ENCODE results near the gene MZB1.

DNA sequence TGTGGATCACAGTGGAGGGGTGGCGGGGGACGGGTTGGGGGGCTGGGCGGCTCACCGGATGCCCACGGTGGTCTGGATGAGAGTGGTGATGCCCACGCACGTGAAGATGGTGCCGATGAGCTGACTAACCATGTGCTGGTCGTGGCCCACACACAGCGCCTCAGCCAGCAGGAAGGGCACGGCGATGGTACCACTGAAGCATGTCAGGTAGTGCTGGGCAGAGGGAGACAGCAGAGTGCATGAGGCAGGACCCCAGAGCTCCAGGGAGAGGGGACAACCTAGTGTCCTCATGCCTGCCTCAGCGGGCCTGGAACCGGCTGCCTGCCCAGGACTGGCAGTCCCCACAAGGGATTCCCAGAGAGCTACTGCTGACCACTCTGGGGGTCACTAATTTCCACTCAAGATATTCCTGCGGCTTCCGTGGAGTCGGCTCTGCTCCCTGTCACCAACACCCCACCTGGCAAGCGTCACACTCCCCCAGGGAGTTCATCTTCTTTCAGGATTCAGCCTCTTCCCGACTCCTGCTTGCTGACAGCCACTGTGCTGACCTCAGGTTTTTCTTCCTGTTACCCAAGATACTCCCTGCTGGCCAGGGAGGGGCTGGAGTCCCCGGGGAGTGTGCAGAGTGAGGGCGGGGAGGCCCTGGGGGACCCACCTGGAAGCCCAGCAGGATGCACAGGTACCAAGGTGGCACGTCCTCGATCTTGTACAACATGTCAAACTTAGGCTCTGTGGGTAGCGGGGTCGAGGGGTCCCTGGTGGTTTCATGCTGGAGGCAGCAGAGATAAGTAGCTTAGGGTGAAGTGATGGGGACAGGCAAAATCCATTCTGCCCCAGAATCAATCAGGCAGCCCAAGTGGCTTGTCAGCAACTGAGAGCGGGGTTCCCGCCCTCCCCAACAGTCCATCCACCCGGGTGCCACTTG, 7.6 kb downstream of the MZB1 start:
- TF ChIP-seq EZH2 (IDR thresholded peaks at IDR 0.05; ENCODE audit: low read depth, low read length, severe bottlenecking), result no peak
- no peak for TF ChIP-seq BRCA1 (IDR thresholded peaks at IDR 0.05; ENCODE audit: low read depth, low read length)
- TF ChIP-seq, protein P1, sequence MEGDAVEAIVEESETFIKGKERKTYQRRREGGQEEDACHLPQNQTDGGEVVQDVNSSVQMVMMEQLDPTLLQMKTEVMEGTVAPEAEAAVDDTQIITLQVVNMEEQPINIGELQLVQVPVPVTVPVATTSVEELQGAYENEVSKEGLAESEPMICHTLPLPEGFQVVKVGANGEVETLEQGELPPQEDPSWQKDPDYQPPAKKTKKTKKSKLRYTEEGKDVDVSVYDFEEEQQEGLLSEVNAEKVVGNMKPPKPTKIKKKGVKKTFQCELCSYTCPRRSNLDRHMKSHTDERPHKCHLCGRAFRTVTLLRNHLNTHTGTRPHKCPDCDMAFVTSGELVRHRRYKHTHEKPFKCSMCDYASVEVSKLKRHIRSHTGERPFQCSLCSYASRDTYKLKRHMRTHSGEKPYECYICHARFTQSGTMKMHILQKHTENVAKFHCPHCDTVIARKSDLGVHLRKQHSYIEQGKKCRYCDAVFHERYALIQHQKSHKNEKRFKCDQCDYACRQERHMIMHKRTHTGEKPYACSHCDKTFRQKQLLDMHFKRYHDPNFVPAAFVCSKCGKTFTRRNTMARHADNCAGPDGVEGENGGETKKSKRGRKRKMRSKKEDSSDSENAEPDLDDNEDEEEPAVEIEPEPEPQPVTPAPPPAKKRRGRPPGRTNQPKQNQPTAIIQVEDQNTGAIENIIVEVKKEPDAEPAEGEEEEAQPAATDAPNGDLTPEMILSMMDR (IDR thresholded peaks at IDR 0.05; ENCODE audit: control extremely low read depth in 1 of 3, insufficient read depth in 1 of 3, low read depth in 1 of 3, low read length in 3 of 3), result no peak
- TF ChIP-seq HDAC2 (IDR thresholded peaks at IDR 0.05; ENCODE audit: borderline replicate concordance in 1 of 2, low read depth in 2 of 2, low read length in 2 of 2), result no peak
- no peak for TF ChIP-seq JUND (IDR thresholded peaks at IDR 0.05; ENCODE audit: low read length)
- no peak for TF ChIP-seq SIN3A (conservative IDR thresholded peaks at IDR 0.05 in 1 of 2, IDR thresholded peaks at IDR 0.05 in 1 of 2; ENCODE audit: low read depth in 1 of 2, low read length in 2 of 2)
- TF ChIP-seq CEBPB (IDR thresholded peaks at IDR 0.05; ENCODE audit: low read depth, low read length), result no peak
- no peak for TF ChIP-seq EP300 (IDR thresholded peaks at IDR 0.05; ENCODE audit: borderline replicate concordance in 1 of 2, low read depth in 2 of 2, low read length in 2 of 2)
- no peak for TF ChIP-seq YY1 (IDR thresholded peaks at IDR 0.05; ENCODE audit: low read depth, low read length)
- TF ChIP-seq, protein P2, sequence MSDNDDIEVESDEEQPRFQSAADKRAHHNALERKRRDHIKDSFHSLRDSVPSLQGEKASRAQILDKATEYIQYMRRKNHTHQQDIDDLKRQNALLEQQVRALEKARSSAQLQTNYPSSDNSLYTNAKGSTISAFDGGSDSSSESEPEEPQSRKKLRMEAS (IDR thresholded peaks at IDR 0.05), result no peak
- TF ChIP-seq KDM1A (IDR thresholded peaks at IDR 0.05; ENCODE audit: borderline replicate concordance, low read length), result no peak
- TF ChIP-seq FOSL1 (IDR thresholded peaks at IDR 0.05; ENCODE audit: insufficient read depth, low read depth, low read length), result no peak
- TF ChIP-seq RXRA (IDR thresholded peaks at IDR 0.05; ENCODE audit: insufficient read depth, low read depth, low read length), result no peak
